Stimulated activated CD8-positive, alpha-beta memory T cell treated with anti-CD3 and anti-CD28 coated beads, Interleukin-12 subunit alpha, Interleukin-12 subunit beta, amount 100 ng/mL, for 1 hour (primary cell): Measurements from ENCODE around the gene NPC1.
"Not testable (repeated sequence)": the region's sequence is repeated elsewhere in the genome, so short reads cannot be mapped to it uniquely, and the experiment has no call there.

Experiments
- DNase-seq: peaks from one replicate; pipeline ENCODE4 v3.0.0-alpha.2; 2020; ENCODE audit warnings: low read depth

Gene NPC1

DNA sequence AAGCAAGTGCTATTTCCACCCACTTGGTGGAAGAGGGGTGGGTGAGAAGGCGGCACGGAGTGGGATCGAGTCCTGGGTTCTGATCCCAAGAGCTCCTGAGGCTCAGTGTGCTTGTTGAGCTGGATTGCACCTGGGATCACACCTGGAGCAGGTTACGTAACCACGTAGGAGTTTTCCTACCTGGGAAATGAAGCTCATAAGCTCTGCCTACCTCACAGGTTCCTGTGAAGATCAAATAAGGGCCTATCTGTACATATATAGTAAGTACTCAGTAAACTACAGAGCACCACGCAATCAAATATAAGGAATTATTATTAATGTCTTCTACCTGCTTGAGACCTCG, 11.0 kb downstream of the NPC1 start:
- no peak for DNase-seq

DNA sequence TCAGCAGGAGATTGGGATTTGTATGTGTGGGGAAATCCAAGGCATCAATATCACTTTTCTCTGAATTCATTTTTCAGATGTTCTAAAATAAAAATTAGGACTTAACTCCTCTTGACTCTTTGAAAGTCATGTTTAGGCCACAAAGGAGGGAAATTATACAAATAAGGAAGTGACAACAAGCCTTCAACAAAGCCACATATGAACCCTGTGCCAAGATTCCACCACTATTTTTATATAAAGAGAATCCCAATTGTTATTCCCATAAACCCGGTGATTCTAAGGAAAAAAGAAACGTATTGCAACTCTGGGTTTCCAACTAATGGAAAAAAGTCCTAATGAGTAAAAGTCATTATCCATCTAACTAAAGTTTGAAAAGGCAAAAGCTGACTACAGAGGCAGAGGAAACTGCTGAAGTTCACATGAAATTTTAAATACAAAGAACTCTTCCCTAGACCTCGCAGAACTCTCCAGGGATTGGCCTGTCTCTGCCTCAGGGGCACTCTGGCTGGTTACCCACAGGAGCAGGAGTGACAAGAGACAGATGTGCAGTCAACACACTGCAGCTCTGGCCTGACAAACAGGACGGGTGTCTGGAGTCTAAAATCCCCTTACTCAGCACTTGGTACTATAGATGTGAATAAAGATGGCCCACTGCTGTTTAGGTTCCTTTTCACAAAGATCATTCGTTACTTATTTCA, 11.5 kb downstream of the NPC1 start:
- no peak for DNase-seq

DNA sequence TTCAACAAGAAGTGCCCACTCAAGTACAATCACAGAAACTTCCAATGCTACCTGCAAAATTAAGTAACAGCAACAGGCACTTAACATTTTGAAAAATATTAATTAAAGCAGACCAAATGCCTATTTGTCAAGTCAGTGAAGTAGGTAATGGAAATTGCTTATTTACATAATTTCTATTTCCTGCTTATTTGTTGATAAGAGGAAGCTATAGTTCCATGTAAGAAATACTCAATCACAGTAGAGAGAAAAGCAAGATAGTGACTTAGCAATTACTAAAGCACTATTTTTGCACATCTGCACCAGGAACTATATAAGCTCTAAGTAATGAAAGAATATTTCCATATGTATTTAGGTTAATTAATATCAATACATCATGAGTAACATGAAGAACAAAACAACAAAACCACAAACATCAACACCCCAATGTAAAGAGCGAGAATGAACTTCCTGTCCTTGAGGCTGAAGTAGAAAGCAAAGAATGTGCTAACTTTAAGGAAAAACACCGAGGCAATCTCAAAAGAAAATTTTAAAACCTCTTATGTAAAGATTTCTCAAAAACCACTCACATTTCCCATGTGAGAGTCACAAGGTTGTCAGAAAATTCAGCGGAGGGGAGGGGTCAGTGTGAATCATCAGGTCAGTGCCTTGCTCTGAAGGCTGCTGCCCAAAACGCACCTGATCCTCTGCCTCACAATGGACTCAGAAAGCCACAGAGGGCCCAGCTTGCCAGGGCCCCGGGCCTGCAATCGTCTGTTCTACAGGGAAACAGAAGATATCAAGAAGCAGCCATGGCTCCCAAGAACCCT, 12.5 kb downstream of the NPC1 start:
- DNase-seq, result no peak

DNA sequence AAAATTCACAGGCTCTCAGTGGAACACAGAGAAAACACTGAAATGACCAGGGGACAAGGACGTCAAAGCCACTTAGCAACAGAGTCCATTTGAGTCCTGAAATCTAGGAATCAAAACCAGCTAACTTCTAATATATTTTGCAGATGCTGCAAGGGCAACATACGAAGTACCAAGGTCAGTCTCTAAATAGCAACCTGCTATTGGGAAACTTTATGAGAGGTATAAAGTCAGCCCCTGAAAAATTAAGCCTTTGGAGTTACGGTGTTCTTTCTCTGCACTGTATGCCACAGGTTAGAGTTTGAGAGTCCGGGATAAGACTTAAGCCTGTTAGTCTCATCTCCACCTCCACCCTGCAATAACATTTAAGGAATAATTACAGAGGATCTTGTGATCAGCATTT, 13.3 kb downstream of the NPC1 start:
- DNase-seq, result no peak

DNA sequence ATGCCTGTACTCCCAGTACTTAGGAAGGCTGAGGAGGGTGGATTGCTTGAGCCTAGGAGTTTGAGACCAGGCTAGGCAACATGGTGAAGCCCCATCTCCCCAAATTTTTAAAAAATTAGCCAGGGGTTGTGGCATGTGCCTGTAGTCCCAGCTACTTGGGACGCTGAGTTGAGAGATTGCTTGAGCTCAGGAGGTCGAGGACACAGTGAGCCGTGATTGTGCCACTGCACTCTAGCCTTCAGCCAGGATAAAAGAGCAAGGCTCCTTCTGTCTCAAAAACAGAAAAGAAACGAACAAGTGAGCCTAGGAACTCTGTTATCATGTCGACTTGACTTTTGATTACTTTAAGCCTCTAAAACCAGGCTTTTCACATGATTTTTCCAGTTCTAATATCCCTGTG, 13.7 kb downstream of the NPC1 start:
- no peak for DNase-seq

DNA sequence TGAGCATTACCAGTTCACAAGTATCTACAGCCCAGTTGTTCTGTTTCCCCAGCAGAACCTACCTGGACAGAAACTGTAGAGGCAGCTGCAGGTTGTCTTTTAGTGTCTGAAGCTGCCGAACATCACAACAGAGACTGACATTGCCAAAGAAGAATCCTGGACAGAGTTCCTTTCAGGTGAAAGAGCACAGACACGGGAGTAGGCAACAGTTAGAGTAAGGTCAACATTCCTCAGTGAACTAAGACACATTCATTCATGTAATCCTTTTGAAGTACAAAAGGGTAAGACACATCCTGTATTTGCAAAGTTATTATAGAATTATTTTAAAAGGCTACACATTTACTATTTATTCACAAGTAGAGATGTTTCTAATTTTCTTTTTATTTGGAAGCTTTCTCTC, 14.3 kb downstream of the NPC1 start:
- DNase-seq, result no peak

DNA sequence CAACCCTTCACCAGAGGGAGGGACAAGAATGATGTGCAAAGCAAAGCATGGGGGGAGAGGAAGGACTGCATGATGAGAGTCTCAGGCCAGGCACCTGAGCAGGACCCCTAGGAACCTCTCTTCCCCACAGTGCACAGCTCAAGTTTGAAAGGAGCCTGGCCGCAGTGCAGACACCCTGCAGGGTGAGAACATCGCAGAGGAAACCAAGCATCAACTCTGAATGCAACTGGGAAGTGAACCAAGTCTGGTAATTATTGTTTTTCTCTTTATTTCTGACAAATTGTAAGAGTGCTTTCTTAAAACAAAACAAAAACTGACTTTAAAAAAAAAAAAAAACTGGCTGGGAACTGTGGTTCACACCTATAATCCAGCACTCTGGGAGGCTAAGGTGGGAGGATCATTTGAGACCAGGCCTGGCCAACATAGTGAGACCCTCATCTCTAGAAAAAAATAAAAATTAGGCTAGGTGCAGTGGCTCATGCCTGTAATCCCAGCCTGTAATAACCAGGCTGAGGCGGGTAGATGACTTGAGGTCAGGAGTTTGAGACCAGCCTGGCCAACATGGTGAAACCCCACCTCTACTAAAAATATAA, 15.3 kb downstream of the NPC1 start:
- no peak for DNase-seq

DNA sequence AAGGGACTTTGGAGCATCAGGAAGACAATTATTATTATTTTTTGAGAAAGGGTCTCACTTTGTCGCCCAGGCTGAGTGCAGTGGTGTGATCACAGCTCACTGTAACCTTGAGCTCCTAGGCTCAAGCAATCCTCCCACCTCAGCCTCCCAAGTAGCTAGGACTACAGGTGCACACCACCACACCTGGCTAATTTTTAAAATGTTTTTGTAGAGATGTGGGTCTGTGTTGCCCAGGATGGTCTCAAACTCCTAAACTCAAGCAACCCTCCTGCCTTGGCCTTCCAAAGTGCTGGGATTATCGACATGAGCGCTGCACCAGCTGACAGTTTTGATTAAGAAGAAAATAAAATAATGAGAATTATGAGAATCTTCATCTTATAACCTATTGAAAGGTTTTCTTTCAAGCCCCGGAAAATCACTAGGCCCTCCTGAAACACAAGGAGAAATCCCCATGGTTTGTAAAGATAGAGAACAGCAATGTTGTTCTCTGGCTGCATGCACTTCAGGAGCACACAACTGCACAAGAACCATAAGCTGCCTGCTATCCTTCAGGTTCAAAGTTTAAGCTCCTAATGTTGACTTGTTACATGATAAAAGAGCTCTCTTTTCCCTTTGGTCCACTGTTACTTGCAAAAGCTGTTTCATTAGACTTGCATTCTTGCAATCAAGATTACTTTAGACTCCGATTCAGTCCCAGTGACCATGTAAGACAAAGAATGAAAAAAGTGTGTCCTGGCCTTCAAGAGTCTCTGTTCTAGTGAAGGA, 16.8 kb downstream of the NPC1 start:
- DNase-seq, result no peak

DNA sequence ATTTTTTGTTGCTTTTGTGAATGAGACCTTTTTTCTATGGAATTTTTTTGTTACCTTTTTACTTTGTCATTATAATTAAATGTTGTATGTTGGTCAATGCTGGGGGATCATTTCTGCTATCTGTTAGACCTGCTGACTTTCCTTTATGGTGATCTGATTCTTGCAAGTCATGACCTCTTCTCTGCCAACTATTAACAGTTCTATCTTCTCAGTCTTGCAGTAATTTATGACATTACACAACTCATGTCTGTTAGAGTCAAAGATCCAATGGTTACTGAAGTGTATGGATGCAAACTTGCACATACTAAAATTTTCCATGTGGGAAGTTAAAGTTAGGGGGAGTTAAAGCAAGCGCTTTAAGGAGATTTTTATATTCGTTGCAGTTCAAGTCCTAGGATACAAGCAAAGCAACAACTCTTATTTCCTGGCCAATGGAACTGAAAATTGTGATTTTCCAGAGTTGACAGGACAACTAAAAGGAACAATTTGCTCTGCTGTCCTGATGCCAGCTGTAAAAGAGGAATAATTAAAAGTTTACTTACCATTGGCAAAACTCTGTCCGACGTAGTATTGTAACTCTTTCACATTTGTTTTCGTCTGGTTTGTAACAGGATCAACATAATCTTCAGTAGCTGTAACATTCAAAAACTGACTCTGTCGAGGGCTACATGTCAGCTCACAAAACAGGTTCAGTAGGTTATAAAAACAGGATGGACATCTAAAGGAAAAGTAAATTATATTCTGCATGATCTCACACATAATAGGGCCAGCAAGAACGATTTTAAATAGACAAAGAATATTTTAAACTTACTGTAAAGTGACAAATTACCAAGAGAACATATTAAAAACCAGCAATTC, 17.8 kb downstream of the NPC1 start:
- DNase-seq, result no peak

DNA sequence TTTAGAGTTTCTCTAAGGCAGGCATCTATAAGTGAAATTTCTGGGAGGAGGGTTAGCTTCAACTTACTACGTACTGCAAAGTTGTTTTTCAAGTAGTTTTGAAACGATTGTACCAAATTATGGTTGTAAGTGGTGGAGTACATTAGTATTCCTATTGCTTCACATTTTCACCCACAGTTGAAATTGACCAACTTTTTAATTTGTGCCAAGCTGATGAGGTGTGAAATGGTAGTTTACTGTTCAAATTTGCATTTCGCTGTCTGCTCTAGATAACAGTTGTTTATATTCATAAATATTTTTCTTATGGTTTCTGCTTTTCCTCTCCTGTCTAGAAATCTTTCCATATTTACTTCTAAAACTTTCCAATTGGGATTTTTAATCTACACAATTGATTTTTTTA, 18.6 kb downstream of the NPC1 start:
- no peak for DNase-seq

DNA sequence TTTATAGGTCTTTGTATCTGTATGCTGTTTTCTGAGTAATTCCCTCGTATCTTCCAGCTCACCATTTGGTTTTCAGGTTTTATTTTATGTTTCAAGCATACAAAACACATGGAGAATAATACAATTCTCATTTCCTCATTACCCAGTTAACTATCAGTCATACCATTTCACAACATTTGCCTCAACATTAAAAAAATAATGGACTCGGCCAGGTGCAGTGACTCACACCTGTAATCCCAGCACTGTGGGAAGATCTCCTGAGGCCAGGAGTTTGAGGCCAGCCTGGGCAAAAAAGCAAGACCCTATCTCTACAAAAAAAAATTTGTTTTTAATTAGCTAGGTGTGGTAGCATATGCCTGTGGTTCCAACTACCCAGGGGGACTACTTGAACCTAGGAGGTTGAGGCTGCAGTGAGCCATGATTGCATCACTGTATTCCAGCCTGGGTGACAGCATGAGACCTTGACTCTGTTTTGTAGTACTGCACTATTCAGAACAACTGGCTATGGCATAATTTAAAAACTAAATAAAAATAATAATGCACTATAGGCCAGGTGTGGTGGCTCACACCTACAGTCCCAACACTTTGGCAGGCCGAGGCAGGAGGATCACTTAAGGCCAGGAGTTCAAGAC, 20.3 kb downstream of the NPC1 start:
- no peak for DNase-seq

DNA sequence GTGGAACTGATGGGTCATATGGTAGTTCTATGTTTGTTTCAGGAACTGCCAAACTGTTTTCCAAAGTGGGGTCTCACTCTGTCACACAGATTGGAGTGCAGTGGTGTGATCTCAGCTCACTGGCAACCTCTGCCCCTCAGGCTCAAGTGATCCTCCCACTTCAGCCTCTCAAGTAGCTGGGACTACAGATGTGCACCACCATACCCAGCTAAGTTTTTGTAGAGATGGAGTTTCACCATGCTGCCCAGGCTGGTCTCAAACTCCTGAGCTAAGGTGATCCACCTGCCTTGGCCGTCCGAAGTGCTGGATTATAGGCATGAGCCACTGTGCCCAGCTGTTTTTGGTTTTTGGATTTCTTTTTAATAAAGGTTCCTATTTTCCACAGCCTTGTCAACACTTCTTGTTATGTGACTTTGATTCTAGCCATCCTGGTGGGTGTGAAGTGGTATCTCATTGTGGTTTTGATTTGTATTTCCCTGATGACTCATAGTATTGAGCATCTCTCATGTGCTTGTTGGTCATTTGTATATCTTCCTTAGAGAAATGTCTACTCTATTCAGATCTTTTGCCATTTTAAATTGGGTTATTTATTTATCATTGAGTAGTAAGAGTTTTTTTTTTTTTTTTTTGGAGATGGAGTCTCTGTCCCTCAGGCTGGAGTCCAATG, 22.8 kb downstream of the NPC1 start:
- no peak for DNase-seq

DNA sequence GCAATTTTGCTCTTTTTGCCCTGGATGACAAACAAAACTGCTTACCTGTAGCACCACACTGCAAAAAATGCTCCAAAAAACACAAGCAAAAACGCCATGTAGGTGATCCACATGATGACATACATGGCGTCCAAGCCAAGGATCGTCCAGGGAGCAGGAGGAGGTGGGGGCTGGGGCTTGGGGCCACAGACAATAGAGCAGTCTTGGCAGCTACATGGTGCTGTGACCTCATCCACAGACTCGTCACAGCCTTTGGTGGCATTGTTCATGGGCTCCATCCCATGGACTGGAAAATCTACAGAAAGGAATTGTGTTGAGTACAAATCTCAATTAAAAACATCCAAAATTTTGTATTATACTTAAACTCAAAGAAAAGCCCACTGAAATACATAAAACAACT, 26.1 kb downstream of the NPC1 start:
- no peak for DNase-seq

DNA sequence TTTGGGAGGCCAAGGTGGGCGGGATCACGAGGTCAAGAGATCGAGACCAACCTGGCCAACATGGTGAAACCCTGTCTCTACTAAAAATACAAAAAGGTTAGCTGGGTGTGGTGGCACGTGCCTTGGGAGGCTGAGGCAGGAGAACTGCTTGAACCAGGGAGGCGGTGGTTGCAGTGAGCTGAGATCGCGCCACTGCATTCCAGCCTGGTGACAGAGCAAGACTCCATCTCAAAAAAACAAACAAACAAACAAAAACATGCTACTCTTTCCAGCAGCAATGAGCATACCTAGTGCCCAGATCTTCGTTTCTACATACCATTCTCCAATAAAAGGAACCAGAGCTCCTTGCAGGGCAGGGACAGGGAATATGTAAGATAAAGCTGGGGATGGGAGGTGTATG, 28.8 kb downstream of the NPC1 start:
- DNase-seq, result not testable (repeated sequence)

DNA sequence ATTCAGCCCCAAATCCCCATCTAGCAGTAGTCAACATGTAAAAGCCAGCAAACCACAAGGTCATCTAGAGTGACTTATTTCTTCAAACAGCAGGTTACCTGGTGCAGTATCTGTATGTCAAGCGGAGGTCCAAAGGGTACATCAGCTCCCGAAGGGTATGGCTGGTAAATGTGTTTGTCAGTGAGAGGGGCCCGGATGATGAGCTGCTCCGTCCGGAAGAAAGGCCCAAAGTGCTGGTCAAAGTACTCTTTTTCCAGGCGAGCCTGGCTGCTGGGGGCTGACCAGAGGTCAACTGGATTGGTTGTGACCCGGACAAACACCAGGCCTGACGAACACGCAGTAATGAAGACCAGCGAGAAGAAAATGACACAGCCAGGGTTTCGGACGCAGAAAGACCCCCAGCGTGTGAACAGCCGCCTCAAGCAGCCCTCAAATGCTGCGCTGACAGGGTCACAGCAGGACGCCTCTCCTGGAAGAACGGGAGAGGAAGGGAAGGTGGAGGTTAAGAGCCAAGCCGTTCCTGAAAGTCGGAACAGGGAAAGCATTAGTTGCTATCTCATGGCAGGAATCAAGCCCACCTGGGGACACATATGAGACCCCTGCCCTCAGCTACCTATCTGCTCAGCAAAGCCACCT, 30.0 kb downstream of the NPC1 start:
- DNase-seq, result no peak

DNA sequence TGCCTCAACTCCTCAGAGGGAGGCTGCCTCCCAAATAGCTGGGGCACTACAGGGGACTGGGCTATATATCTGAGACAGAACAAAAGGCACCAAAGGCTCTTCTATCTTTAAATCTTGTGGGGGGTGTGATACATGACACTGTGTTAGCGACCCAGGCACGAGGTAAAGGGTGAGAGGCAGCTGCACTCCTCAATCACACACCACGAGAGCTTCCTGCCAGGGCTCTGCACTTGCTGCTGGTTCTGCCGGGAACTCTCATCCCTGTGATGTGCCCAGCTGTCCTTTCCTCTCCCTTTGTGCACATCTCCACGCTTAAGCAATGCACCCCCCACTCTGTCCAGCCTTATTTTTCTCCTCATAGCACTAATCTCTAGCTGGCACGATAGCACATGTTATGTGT, 32.4 kb downstream of the NPC1 start:
- no peak for DNase-seq

DNA sequence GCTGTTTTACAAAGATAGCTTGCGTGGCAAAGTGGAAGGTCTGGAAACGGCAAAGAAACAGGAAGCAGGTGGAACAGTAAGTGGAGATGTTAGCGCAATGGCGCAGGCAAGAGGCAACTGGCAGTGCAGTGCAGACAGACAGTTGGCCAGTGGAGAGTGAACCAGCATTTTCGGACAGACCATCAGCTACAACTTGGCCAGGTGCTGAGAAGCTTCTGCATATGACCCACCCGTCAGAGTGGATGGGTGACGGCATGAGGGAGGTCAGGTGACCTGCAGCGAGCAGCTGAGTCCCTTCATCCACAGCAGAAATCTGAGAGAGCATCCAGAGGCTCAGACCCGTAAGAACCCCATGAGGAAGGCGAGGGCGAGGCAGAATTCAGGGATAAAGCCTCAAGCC, 33.8 kb downstream of the NPC1 start:
- DNase-seq, result no peak

DNA sequence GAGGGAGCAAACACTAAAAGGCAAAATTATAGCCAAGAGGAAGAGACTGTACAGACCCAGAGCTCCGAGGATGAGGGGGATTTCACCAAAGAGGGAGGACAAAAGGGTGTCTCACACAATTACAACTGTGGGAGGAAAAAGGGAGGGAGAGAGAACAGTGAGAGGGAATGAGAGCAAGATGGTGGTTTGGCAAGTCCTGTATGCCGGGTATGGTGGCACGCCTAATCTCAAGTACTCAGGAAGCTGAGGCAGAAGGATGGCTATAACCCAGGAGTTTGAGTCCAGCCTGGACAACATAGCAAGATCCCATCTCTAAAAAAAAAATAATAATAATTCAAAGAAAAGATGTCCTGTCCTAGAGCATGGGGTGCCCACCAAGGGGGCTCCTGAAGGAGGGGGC, 34.3 kb downstream of the NPC1 start:
- no peak for DNase-seq

DNA sequence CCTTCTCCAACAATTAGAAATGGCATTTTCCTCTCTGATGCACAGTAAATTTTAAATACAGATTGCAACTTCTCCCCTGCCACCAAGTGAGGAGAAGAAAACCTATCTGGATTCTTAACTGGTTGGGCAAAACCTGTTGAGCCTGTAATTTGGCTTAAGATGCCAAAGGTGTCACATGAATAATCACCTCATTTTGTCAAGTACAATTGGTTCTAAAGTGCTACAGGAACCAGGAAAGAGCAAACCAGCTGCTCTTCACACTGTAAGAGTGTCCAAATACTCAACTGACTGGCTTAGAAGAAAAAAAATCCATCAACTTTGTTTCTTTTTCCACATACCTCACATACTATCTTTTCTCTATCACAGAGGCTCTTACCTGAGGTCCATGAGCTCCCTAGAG, 35.4 kb downstream of the NPC1 start:
- no peak for DNase-seq

DNA sequence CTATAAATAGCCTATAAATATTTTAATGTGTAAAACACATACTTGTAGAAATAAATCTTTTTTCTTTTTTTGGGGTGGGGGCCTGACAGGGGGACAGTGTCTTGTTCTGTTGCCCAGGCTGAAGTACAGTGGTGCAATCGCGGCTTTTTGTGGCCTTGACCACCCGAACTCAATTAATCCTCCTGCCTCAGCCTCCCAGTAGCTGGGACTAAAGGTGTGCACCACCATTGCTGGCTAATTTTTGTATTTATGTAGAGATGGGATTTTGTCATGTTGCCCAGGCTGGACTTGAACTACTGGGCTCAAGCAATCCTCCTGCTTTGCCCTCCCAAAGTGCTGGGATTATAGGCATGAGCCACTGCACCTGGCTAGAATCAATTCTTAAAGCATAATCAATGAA, 37.6 kb downstream of the NPC1 start:
- no peak for DNase-seq
